GM23338 (cell line): ENCODE measurements around the gene UNC13D. TPM values are rescaled to one million over a fixed set of nuclear protein-coding genes. Genes with fewer than 3 reads are reported as not detected.

Experiments used
- ATAC-seq: fragments of 200-7000 bp; cut with Tn5 transposase; 3 replicates; pipeline ENCODE4 v1.9.1; 2020
- DNase-seq: peaks from one replicate; pipeline ENCODE4 v3.0.0-alpha.2; 2015; ENCODE audit warnings: low spot score
- H2AFZ ChIP-seq: fragments of 200-600 bp; sonication (generic); 2 replicates; pipeline ENCODE4 v1.8.0; 2016; ENCODE audit warnings: antibody characterized with exemption, mild to moderate bottlenecking, moderate library complexity
- H3F3A ChIP-seq: fragments of 200-600 bp; sonication (generic); replicated peaks from 2 replicates; pipeline ENCODE4 v1.8.0; 2017; ENCODE audit warnings: antibody characterized with exemption, mixed run types, low read depth
- H3K27ac ChIP-seq: fragments of 200-600 bp; sonication (generic); 2 replicates; pipeline ENCODE4 v1.6.1; 2016; ENCODE audit warnings: low read depth
- H3K27me3 ChIP-seq: fragments of 200-600 bp; sonication (generic); 2 replicates; pipeline ENCODE4 v1.8.0; 2016; ENCODE audit warnings: mild to moderate bottlenecking, mixed run types, moderate library complexity; ENCODE audit not compliant: insufficient read depth
- H3K36me3 ChIP-seq: fragments of 200-600 bp; sonication (generic); 2 replicates; pipeline ENCODE4 v1.8.0; 2016; ENCODE audit warnings: mild to moderate bottlenecking; ENCODE audit not compliant: insufficient read depth
- H3K4me1 ChIP-seq: fragments of 200-600 bp; sonication (generic); 2 replicates; pipeline ENCODE4 v1.8.0; 2016; ENCODE audit warnings: mild to moderate bottlenecking, moderate library complexity; ENCODE audit not compliant: insufficient read depth
- H3K4me2 ChIP-seq: fragments of 200-600 bp; sonication (generic); 2 replicates; pipeline ENCODE4 v1.7.1; 2017; ENCODE audit warnings: mixed run types
- H3K4me3 ChIP-seq: fragments of 200-600 bp; sonication (generic); 2 replicates; pipeline ENCODE4 v1.6.1; 2016; ENCODE audit warnings: mixed run types
- H3K79me2 ChIP-seq: fragments of 200-600 bp; sonication (generic); replicated peaks from 2 replicates; pipeline ENCODE4 v1.8.0; 2017; ENCODE audit warnings: mild to moderate bottlenecking; ENCODE audit not compliant: insufficient read depth
- H3K9me2 ChIP-seq: fragments of 200-600 bp; sonication (generic); 2 replicates; pipeline ENCODE4 v1.8.0; 2017; ENCODE audit not compliant: insufficient read depth
- H4K20me1 ChIP-seq: fragments of 200-600 bp; sonication (generic); replicated peaks from 2 replicates; pipeline ENCODE4 v1.8.0; 2017; ENCODE audit warnings: mild to moderate bottlenecking; ENCODE audit not compliant: insufficient read depth
- H3K27ac Mint-ChIP-seq: 2 replicates; pipeline ENCODE4 v1.8.0; 2020; ENCODE audit warnings: inconsistent platforms, mild to moderate bottlenecking, moderate library complexity, mixed read lengths
- H3K27me3 Mint-ChIP-seq: 3 replicates; pipeline ENCODE4 v1.8.0; 2022; ENCODE audit warnings: low read depth, mild to moderate bottlenecking, moderate library complexity, mixed read lengths, inconsistent platforms; ENCODE audit not compliant: insufficient read depth, poor library complexity
- H3K36me3 Mint-ChIP-seq: 3 replicates; pipeline ENCODE4 v1.8.0; 2021; ENCODE audit warnings: low read depth, mild to moderate bottlenecking, inconsistent platforms, moderate library complexity, mixed read lengths
- H3K4me1 Mint-ChIP-seq: 3 replicates; pipeline ENCODE4 v1.8.0; 2020; ENCODE audit warnings: mild to moderate bottlenecking, inconsistent platforms, mixed read lengths
- H3K4me3 Mint-ChIP-seq: 3 replicates; pipeline ENCODE4 v1.8.0; 2021; ENCODE audit warnings: moderate library complexity, mild to moderate bottlenecking, inconsistent platforms, mixed read lengths
- H3K9me3 Mint-ChIP-seq: 3 replicates; pipeline ENCODE4 v1.8.0; 2020; ENCODE audit warnings: moderate library complexity, mild to moderate bottlenecking, inconsistent platforms, mixed read lengths
- CTCF ChIP-seq, 2 experiments: fragments of 200-600 bp in 1 of 2; sonication (generic) in 1 of 2; conservative IDR thresholded peaks; 2 replicates each; pipeline versions ENCODE4 v1.5.1 to v1.6.1; 2016 to 2017; ENCODE audit warnings: antibody characterized with exemption in 2 of 2, low read depth in 2 of 2, mild to moderate bottlenecking in 2 of 2, moderate library complexity in 1 of 2
- ETS1 ChIP-seq: IDR thresholded peaks from 2 replicates; pipeline ENCODE4 v1.6.1; 2016; ENCODE audit warnings: antibody characterized with exemption
- JUNB ChIP-seq: IDR thresholded peaks from one replicate; pipeline ENCODE4 v1.6.1; 2016; ENCODE audit warnings: antibody characterized with exemption; ENCODE audit not compliant: unreplicated experiment
- POLR2AphosphoS5 ChIP-seq: IDR thresholded peaks from 2 replicates; pipeline ENCODE4 v1.6.1; 2016; ENCODE audit warnings: antibody characterized with exemption, low read depth
- REST ChIP-seq: IDR thresholded peaks from one replicate; pipeline ENCODE4 v1.6.1; 2018; ENCODE audit warnings: antibody characterized with exemption; ENCODE audit not compliant: unreplicated experiment
- ZNF331 ChIP-seq: fragments of 250-450 bp; sonication (Bioruptor Pico); IDR thresholded peaks from 2 replicates; pipeline ENCODE4 v1.5.0; 2020; ENCODE audit warnings: low read depth, mild to moderate bottlenecking, moderate library complexity
- ZNF462 ChIP-seq: fragments of 250-450 bp; sonication (Bioruptor Pico); IDR thresholded peaks from 2 replicates; pipeline ENCODE4 v1.5.0; 2020; ENCODE audit warnings: mild to moderate bottlenecking, moderate library complexity
- polyA plus RNA-seq: library from polyadenylated mRNA; unstranded; fragments of >200 nt; fragmentation: Nextera tagmentation; extraction: Ambion mirVana; gene quantifications from 2 replicates; pipeline ENCODE4 v1.2.1, GENCODE V29; 2016
- total RNA-seq: library from RNA; depleted of rRNA; stranded (reverse); fragments of >200 nt; shearing (Covaris generic); gene quantifications from 2 replicates; pipeline ENCODE4 v1.2.3, GENCODE V29; 2014

Gene UNC13D
- total and polyA plus RNA-seq, 2 experiments from 2014 or later: 5.9 to 10.8 TPM

- TF ChIP-seq CTCF (conservative IDR thresholded peaks at IDR 0.05; ENCODE audit: low read depth in 2 of 2) (peak in 1 of 2 experiments; percentile 43; a peak in 2 of 4 replicates), JUNB (no peak)
- peak; percentile 85 for ATAC-seq
- no peak overlapping the region for H3K27ac ChIP-seq
- H3K4me1 Mint-ChIP-seq: peaks cover 14% of the 10 kb centered on the region
- no peaks in the 10 kb centered on the region for H3K36me3 ChIP-seq
- H3F3A ChIP-seq: 0 out of 2 replicates have a peak, but pooled peaks cover 12% of the 10 kb centered on the region
- no peaks in the 10 kb centered on the region; the same call in 2 of the 3 replicates for H3K36me3 Mint-ChIP-seq
- no peaks in the 10 kb centered on the region for H3K79me2 ChIP-seq
- no peaks in the 10 kb centered on the region for H3K27me3 ChIP-seq
- no peaks in the 10 kb centered on the region for H3K4me1 ChIP-seq
- H4K20me1 ChIP-seq: no peaks in the 10 kb centered on the region
- H3K9me3 Mint-ChIP-seq: no peaks in the 10 kb centered on the region
- DNase-seq: peak; percentile 74
- H3K4me3 Mint-ChIP-seq: no peak overlapping the region
- no peaks in the 10 kb centered on the region for H3K9me2 ChIP-seq
- no peak overlapping the region for H3K4me3 ChIP-seq
- no peak overlapping the region for H3K27ac Mint-ChIP-seq
- peaks cover 17% of the 10 kb centered on the region for H3K27me3 Mint-ChIP-seq
- H2AFZ ChIP-seq: no peak overlapping the region
- H3K4me2 ChIP-seq: no peak overlapping the region
These were observed 20.3 kb upstream of the UNC13D start for GRCh38 chr17:75864448-75864871.

- no peak overlapping the region for H3K4me2 ChIP-seq
- no peaks in the 10 kb centered on the region; the same call in 1 of the 2 replicates for H3K4me1 ChIP-seq
- no peak overlapping the region for H3K27ac Mint-ChIP-seq
- no peak overlapping the region for H3K27ac ChIP-seq
- H3F3A ChIP-seq: 0 out of 2 replicates have a peak, but pooled peaks cover 12% of the 10 kb centered on the region
- H4K20me1 ChIP-seq: no peaks in the 10 kb centered on the region
- no peaks in the 10 kb centered on the region for H3K79me2 ChIP-seq
- H3K36me3 Mint-ChIP-seq: no peaks in the 10 kb centered on the region; the same call in 2 of the 3 replicates
- no peaks in the 10 kb centered on the region for H3K36me3 ChIP-seq
- peaks cover 16% of the 10 kb centered on the region for H3K27me3 Mint-ChIP-seq
- H3K27me3 ChIP-seq: no peaks in the 10 kb centered on the region
- H3K9me2 ChIP-seq: no peaks in the 10 kb centered on the region
- no peak overlapping the region for H2AFZ ChIP-seq
- H3K4me3 ChIP-seq: no peak overlapping the region
- no peaks in the 10 kb centered on the region for H3K9me3 Mint-ChIP-seq
- DNase-seq: no peak
- peaks cover 9% of the 10 kb centered on the region for H3K4me1 Mint-ChIP-seq
- ATAC-seq: no peak
- no peak overlapping the region; the same call in 2 of the 3 replicates for H3K4me3 Mint-ChIP-seq
- TF ChIP-seq ZNF462 (CRISPR knock-in tag) (no peak), ZNF331 (CRISPR knock-in tag) (no peak), REST (no peak), POLR2AphosphoS5 (no peak), ETS1 (no peak)
These were observed 17.7 kb upstream of the UNC13D start for GRCh38 chr17:75861927-75862317.
